Measurements from ENCODE around the gene SPDYE16.
"Not testable (repeated sequence)": the region's sequence is repeated elsewhere in the genome, so short reads cannot be mapped to it uniquely, and the experiment has no call there.

GRCh38 chr7:76503244-76503643, 39.9 kb downstream of the SPDYE16 start:
- TF ChIP-seq, protein P1, sequence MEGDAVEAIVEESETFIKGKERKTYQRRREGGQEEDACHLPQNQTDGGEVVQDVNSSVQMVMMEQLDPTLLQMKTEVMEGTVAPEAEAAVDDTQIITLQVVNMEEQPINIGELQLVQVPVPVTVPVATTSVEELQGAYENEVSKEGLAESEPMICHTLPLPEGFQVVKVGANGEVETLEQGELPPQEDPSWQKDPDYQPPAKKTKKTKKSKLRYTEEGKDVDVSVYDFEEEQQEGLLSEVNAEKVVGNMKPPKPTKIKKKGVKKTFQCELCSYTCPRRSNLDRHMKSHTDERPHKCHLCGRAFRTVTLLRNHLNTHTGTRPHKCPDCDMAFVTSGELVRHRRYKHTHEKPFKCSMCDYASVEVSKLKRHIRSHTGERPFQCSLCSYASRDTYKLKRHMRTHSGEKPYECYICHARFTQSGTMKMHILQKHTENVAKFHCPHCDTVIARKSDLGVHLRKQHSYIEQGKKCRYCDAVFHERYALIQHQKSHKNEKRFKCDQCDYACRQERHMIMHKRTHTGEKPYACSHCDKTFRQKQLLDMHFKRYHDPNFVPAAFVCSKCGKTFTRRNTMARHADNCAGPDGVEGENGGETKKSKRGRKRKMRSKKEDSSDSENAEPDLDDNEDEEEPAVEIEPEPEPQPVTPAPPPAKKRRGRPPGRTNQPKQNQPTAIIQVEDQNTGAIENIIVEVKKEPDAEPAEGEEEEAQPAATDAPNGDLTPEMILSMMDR (IDR thresholded peaks at IDR 0.05): not testable (repeated sequence)
- TF ChIP-seq POLR2A (IDR thresholded peaks at IDR 0.05): not testable (repeated sequence)
